HG03097 (cell line): Measurements from ENCODE around the gene TTLL6.
"Not testable (repeated sequence)": the region's sequence is repeated elsewhere in the genome, so short reads cannot be mapped to it uniquely, and the experiment has no call there.

Experiments used
- ATAC-seq: cut with Tn5 transposase; IDR thresholded peaks from one replicate; pipeline ENCODE4 v1.9.1; 2021; ENCODE audit not compliant: unreplicated experiment, low FRiP score

Gene TTLL6

GRCh38 chr17:48725004-48725287, 92.1 kb downstream of the TTLL6 start:
- no peak for ATAC-seq

DNA sequence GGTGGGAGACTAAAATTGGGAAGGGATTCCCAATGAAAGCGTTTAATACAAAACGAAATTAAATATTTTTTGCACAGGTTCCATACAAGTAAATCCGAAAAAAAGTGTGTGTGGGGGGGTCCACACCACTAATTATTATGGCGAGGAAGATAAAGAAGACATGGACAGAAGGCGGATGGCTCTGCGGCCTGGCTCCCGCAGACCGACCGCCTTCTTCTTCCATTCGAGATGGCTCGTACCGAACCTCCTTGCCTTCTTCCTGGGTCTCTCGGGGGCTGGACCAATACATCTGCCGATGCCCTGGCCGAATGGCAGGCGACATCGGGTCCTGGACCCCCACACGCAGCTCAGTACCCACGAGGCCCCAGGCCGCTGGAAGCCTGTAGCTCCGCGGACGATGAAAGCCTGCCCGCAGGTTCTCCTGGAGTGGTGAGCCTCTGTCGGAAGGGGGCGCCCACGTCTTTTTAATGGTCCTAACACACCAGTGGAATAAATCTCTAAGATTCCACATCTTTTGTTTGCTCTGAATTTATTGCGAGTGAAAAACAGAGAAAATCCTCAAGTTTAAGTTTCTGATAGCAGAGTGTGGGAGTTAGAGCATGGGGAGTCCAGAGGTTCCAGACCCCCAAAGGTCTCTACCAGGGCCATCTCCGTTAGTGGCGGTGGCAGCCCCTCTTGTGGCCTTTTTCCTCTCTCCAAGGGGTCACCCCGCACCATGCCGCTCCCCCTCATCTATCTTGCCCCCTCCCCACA, 92.6 kb downstream of the TTLL6 start:
- no peak for ATAC-seq

GRCh38 chr17:48723423-48724250, 93.4 kb downstream of the TTLL6 start:
- ATAC-seq = no peak

GRCh38 chr17:48722915-48723422, 94.1 kb downstream of the TTLL6 start, which contains the start of gene PRAC2:
Gene PRAC2 (plus strand): TSS chr17:48723185. CDS start chr17:48724411, 1,226 bp downstream.
- ATAC-seq = no peak

DNA sequence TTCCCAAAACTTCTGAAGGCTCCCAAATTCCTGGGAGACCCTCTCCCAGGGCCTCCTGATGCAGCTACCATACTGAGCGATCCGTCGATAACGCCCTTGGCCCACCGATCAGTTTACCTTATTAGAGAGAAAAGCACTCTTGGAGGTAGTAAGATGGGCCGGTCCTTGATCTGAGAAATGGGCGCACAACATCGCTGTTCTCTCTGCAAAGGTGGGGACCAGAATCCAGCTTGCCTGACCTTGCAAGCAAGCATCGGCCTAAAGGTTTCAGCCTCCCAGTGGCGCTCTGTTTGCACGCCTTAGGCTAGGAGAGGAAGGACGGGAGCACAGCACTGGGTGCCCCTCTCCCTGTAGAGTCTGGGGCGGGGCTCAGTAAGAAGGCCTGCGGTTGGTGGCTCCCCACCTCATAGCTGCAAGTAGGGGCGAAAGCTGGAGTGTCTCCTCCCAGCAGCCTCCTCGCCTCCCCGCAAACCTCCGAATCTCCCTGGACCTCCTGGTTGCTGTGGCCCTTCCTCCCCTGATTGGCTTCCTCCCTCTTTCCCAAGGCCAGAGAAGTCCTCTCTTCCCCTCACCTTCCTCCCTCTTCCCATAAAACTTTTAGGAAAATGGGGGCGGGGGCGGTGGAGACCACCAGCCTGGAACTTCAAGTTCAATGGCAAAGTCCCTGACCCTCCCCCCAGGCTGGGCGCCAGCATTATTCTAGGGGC, 94.7 kb downstream of the TTLL6 start, which contains the start of gene PRAC1:
Gene PRAC1 (minus strand): TSS at position 318 of the 707 bp plus-strand sequence. CDS start 126 bp downstream, at position 192.
- no peak for ATAC-seq

DNA sequence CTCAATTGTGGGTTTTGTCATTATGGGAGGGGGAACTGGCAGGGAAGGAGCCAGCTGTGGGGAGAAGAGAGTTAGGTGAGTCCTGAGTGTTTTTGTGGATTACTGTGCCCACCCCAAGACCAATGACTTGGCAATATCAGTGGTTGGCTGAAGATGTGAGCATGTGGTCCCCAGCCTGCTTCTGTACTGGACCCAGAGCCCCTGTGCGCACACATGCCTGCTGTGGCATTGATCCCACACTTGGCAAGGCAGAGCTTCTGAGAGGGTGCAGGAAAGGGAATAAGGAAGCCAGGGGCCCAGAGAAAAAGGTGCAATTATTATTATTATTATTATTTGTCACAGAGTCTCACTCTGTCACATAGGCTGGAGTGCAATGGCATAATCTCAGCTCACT, 96.0 kb downstream of the TTLL6 start:
- ATAC-seq = no peak

DNA sequence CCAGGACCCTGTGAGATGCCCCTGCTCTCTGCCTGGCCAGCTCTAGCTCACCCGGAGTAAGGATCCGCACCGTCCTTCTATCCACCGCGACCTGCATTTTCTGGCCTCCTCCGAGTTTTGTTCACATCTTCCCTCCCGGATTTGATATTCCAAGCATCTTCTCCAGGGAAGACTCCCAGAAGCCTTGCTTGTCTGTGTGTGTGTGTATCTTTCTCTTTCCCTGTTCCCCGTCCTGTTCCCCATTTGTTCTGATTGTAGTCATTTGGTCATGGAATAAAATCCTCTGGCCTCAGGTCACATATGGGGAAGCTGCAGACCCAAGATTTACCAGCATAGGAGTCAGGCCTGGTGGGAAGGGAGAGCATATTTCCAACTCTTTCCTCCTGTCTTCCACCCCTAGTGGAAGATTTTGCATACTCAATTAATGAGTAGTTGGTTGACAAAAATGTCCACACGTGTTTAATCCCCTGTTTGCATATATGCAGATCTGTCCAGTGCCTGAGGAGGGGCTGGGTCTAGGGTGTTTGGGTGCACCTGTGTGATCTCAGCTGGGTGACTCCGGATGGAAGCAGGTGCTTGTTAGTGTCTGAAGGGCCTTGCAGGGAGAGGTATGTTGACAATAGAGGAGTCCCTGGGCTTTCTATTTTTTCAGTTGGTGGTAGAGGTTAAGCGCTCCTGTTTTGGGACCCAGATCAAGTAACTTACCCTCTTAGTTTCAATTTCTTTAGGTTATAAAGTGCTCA, 96.6 kb downstream of the TTLL6 start:
- no peak for ATAC-seq

DNA sequence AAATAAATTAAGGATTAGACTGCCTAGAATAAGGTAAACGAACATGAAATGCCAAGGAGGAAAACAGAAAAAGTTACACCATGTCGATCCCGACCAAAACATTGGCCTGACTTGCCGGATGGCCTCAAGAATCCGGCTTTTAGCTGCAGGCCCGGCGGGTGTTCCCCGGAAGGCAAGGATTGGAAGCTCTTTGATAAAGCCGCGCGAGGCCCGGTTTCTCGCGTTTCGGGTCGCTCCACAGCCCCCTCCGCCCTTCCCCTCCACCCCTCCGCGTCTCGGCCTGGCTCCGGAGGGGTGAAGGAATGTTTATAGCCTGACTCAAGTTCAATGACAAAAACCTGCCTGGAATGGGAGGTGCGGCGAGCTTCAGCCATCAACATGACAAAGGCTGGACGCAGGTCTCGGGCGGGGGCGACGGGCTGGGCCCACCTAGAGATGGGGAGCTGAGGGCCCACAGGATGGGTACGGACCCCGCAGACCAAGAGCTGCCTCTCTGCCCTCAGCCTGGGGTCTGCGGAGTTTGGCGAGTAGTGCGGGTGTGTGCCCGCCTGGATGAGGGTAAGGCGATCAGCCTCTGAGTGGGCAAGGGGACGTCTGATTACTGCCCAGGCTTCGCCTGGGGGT, 97.3 kb downstream of the TTLL6 start:
- ATAC-seq = no peak

- no peak for ATAC-seq
Measured at GRCh38 chr17:48718761-48719641, 98.0 kb downstream of the TTLL6 start.

DNA sequence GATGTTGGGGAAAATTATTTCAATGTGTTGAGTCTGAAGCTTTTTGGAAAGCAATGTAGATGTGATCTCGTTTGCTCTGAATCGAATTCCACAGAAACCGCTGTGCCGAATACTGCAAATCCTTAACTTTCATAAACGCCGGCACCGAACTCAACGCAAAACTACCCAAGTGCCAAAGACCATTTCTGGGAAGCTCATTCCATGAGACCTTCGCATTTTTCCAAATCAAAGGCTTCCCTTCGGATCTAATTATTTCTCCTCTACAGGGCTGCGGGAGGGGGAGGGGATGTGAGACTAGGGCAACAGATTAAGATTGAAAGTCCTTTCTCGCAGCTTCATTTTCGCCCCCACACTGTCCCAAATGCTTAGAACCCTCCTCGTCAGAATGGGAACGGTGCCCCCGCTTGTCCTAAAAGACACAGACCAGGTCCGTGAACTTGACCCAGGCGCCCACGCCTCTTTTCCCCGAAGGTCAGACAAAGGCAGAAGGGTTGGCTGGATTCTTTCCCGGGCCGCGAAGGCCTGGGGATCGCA, 98.7 kb downstream of the TTLL6 start:
- no peak for ATAC-seq

DNA sequence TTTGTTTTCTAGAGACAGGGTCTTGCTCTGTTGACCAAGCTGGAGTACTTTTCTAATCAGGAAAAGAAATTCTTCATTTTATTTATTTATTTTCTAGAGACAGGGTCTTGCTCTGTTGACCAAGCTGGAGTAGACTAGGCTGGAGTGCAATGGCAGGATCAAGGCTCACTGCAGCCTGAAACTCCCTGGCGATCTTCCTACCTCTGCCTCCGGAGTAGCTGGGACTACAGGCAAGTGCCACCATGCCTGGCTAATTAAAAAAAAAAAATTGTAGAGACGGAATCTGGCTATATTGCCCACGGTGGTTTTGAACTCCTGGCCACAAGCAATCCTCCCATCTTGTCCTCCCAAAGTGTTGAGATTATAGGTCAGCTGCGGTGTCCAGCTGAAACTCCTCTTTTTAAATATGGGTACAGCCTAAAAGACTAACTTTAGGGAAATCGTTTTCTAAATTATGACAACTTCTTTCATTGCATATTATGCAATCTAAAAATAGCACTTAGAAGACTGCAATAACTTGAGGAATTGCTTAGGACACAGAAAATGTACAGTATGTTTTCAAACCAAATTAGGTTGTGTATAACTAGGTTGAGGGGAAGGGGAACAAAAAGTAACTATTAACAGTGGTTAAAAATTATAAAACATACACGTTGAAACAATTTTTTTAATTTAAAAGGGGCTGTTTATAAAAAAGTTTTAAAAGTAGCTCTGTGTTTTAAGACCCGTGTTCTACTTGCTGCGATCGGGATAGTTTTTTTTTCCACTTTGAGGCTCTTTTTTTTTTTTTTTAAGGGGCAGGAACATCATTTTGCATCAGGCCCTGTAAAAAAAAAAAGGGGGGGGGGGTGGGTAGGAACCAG, 99.4 kb downstream of the TTLL6 start:
- ATAC-seq = no peak

GRCh38 chr17:48716549-48716948, 100.5 kb downstream of the TTLL6 start:
- ATAC-seq = not testable (repeated sequence)

DNA sequence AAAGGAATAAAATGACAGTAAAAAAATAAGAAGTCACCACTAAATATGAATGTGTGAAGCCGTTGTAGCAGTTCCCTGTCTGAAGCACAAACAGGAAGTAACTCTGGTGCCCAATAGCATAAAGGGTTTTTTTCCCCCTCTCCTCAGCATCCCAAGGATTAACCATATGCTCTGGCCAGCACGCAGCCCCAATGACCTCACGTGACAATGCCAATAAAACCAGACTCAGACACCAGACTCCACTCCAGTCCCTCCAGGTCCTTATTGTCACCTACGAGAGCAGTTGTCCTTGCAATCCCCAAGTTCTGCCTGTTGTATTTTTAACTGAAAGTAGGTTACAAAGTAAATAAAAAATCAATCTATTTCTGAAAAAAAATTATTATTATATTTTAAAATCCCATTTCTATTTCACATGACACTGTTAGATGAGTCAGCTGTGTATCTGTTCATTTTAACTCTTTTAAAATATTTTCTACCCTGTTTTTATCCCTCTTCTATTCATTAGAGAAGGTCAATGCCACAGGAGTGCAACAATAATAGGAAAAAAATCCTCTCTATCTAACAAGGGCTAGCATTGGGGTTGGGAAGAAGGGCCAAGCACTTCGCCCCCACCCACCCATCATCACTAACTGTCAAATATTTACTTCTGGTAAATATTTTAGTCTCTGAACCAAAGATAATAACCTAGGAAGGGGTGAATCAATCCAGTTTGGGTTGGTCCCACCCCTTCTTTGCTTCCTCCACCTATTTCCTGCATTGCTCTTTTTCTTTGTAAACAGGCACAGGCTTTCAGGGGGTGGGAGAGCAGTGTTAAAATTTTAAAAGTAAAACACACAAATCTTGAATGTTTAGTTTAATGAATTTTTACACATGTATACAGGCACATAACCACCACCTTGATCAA, 101.3 kb downstream of the TTLL6 start:
- no peak for ATAC-seq
